HG02759 (cell line): ENCODE measurements around the gene SYNRG.

ENCODE experiments used
- ATAC-seq: cut with Tn5 transposase; IDR thresholded peaks from one replicate; pipeline ENCODE4 v1.9.1; 2021; ENCODE audit warnings: mild to moderate bottlenecking, moderate library complexity; ENCODE audit not compliant: unreplicated experiment

Gene SYNRG

DNA sequence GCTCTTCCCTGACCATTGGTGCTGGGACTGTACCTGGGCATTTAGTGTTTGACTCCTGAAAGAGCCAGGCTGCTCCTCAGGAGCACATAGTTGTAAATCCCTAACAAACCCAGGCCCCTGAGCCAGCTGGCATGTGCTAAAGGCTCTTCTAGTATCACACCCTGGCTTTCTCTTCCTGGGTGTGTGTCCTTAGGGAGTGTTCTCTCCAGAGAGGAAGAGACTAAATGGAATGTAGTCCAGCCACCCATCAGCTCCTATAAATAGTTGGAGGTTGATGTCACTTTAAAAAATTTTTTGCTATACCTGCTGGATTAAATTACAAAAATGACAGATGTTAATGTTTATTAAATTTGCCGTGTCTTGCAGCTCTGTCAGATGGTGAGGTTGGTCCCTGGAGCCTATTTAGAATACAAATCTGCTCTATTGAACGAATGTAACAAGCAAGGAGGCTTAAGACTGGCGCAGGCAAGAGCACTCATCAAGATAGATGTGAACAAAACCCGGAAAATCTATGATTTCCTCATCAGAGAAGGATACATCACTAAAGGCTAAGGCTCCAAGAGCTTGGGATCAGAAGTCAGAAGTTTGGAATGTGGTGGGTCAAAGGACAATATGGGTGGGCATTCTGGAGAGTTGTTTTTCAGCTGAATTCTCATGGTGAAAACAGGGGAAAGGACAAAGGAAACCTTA is 132.6 kb downstream of the SYNRG start:
- no peak for ATAC-seq

DNA sequence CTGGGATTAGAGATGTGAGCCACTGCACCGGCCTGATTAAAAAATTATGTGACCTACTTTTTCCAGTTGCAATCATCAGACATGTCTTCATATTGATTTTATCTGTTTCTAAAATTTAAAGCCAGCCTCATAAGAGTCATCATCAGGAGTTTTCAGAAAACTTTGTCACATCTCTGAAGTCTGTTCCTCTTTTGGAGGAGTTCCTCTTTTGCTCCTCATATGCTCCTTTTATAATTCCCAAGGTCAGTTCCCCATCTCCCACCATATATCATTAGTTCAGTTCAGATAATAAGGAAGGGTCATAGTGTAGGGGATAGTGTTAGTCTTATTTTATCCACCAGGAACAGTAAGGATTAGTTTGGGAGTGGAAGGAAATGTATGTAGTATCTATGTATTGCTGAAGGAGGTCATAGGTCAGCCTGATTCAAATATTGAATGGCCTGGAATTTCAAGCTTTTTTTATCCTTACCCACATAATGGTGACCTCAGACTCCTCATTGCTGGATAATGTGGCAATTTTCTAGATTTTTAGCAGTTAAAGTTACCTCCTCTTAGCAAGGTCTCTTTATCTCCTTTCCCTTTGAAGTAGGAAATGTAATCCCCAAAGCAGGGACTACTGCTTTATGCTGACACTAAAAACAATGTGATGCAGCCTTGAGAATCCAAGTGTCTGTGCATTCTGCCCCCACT is 133.3 kb downstream of the SYNRG start:
- ATAC-seq = no peak

DNA sequence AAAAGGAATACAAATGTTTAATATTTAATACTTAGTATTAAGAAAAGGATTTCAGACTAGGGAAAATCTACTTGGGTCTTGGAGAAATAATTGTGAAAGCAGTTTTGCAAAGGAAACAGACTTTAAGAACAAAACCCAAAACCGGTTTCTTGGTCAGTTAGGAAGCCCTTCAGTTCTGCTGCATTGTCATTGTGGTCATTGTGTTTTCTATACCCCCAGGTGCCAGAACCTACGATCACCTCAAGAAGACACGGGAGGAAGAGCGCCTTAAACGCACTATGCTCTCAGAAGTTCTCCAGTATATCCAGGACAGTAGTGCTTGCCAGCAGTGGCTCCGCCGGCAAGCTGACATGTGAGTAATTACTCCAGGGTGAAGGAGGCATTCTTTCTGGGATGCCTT is 139.0 kb downstream of the SYNRG start:
- ATAC-seq = no peak

DNA sequence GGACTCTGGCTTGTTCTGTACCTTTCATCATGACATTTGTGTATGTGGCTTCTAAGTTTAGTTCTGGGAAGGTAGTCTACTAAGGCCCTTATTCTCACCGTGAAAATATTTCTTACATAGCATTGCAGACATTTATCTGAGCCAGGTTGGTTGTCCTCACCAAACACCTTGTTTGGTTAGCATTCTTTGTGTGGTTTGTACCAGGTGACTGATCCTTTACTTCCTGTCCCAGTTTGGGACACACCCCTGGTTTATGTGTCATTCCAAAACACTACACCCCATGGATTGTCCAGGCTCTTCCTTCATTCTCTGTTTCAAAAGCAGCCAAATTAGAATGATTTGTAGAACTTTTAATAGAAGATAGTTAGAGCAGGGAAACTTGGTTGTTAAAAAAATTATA is 142.7 kb downstream of the SYNRG start:
- no peak for ATAC-seq

DNA sequence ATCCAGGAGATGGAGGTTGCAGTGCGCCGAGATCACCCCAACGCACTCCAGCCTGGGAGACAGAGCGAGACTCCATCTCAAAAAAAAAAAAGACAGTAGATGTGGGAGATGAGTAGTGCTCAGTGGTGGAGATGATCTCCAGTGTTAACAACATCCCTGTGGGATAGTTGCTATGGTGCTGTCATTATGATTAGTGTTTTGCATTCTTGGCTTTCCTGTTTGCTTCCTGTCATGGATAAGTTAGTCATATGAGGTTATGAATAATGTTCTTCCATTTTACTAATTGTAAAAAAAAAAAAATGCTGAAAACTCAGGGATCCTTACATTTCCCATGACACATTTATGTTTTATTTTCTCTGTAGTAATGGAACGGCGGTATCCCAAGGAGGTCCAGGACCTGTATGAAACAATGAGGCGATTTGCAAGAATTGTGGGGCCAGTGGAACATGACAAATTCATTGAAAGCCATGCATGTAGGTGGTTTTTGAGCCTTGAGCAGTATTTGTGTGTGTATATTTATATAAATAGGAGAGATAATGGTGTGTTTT is 144.1 kb downstream of the SYNRG start:
- ATAC-seq = no peak
